Uterus (tissue), 4 donors: ENCODE measurements around the gene PRKCD. TPM values are rescaled to one million over a fixed set of nuclear protein-coding genes. Genes with fewer than 3 reads are reported as not detected.
A peak's percentile ranks its signal among the peaks of the same experiment; 100 is the strongest.

Source experiments
- DNase-seq, 2 donors: peaks; one replicate each; pipeline ENCODE4 v3.0.0-alpha.2; 2019 to 2020
- H3K27ac ChIP-seq, 2 donors: fragments of 200-600 bp; sonication (generic); 1 replicate in 1 of 2; 2 replicates in 1 of 2; pipeline ENCODE4 v1.5.1; 2016 to 2018
- H3K27me3 ChIP-seq, 2 donors: fragments of 200-600 bp; sonication (generic); one replicate each; pipeline ENCODE4 v1.5.1; 2018 to 2019; ENCODE audit warnings: control low read depth in 1 of 2
- H3K36me3 ChIP-seq, 2 donors: fragments of 200-600 bp; sonication (generic); one replicate each; pipeline ENCODE4 v1.5.1; 2019; ENCODE audit warnings: control low read depth in 1 of 2
- H3K4me1 ChIP-seq, 2 donors: fragments of 200-600 bp; sonication (generic); one replicate each; pipeline ENCODE4 v1.5.1; 2018 to 2019; ENCODE audit warnings: control low read depth in 1 of 2
- H3K4me3 ChIP-seq, 2 donors: fragments of 200-600 bp; sonication (generic); 1 replicate in 1 of 2; 2 replicates in 1 of 2; pipeline ENCODE4 v1.5.1; 2018 to 2019; ENCODE audit warnings: mild to moderate bottlenecking in 1 of 2
- H3K9me3 ChIP-seq, 2 donors: fragments of 200-600 bp; sonication (generic); one replicate each; pipeline ENCODE4 v1.5.1; 2019; ENCODE audit warnings: control low read depth in 1 of 2
- CTCF ChIP-seq, 4 experiments: fragments of 200-600 bp in 2 of 4; fragments of 450-650 bp in 2 of 4; sonication (generic) in 2 of 4; IDR thresholded peaks; one replicate each; pipeline ENCODE4 v1.5.1; 2016 to 2019; ENCODE audit warnings: antibody characterized with exemption in 4 of 4, mild to moderate bottlenecking in 2 of 4, moderate library complexity in 1 of 4
- POLR2A ChIP-seq, 2 donors: fragments of 450-650 bp; IDR thresholded peaks; one replicate each; pipeline ENCODE4 v1.6.1; 2016; ENCODE audit warnings: antibody characterized with exemption in 2 of 2, mild to moderate bottlenecking in 1 of 2, moderate library complexity in 1 of 2
- intact Hi-C: fragments of 100-400 bp; cut with DNase I; formaldehyde crosslinking; loops from one replicate; pipeline ENCODE4 v1.15.1; 2023; ENCODE audit warnings: low total_unique reads
- total RNA-seq, 4 donors: library from RNA; depleted of rRNA in 3 of 4; stranded (reverse); fragments of >200 nt in 3 of 4; gene quantifications; one replicate each; pipeline versions ENCODE4 v1.1.0 to v1.2.4, GENCODE V29; 2014 to 2023
- donor health status: DM: yes; HTN: yes; CAD: no.

Gene PRKCD
- total RNA-seq, 4 donors from 2014 or later = under 0.01 to 16.8 (median 12.6) TPM

GRCh38 chr3:53215816-53216215, 54.8 kb downstream of the PRKCD start:
- Histone ChIP-seq H3K27me3 (no peaks in the 10 kb centered on the region), H3K27ac (no peak overlapping the region), H3K9me3 (no peaks in the 10 kb centered on the region), H3K4me1 (no peaks in the 10 kb centered on the region), H3K36me3 (no peaks in the 10 kb centered on the region), H3K4me3 (no peak overlapping the region)
- no peak for TF ChIP-seq POLR2A (IDR thresholded peaks at IDR 0.05)
- TF ChIP-seq CTCF (IDR thresholded peaks at IDR 0.05) = no peak
- intact Hi-C loops = no loop called here
- DNase-seq = no peak

- H3K27ac ChIP-seq = no peak overlapping the region
- intact Hi-C loops = no loop called here
- TF ChIP-seq CTCF (IDR thresholded peaks at IDR 0.05) = no peak
- TF ChIP-seq POLR2A (IDR thresholded peaks at IDR 0.05) = no peak
Observed at GRCh38 chr3:53216723-53217122, 55.7 kb downstream of the PRKCD start.

GRCh38 chr3:53217175-53217574, 56.2 kb downstream of the PRKCD start:
- intact Hi-C loops = no loop called here
- TF ChIP-seq POLR2A (IDR thresholded peaks at IDR 0.05) (no peak), CTCF (IDR thresholded peaks at IDR 0.05) (no peak)
- Histone ChIP-seq H3K4me3 (no peak overlapping the region), H3K27me3 (no peaks in the 10 kb centered on the region), H3K27ac (no peak overlapping the region), H3K9me3 (no peaks in the 10 kb centered on the region), H3K36me3 (no peaks in the 10 kb centered on the region), H3K4me1 (no peaks in the 10 kb centered on the region)
- DNase-seq = no peak

More at GRCh38 chr3:53216723-53217122, 55.7 kb downstream of the PRKCD start:
- Histone ChIP-seq H3K36me3 (no peaks in the 10 kb centered on the region), H3K4me1 (no peaks in the 10 kb centered on the region), H3K4me3 (no peak overlapping the region), H3K27me3 (no peaks in the 10 kb centered on the region), H3K9me3 (no peaks in the 10 kb centered on the region)
- DNase-seq = no peak

GRCh38 chr3:53218131-53218530, 57.1 kb downstream of the PRKCD start:
- H3K9me3 ChIP-seq = no peaks in the 10 kb centered on the region
- TF ChIP-seq CTCF (IDR thresholded peaks at IDR 0.05) (no peak), POLR2A (IDR thresholded peaks at IDR 0.05) (no peak)
- no peak for DNase-seq

GRCh38 chr3:53219895-53220483, 59.0 kb downstream of the PRKCD start:
- Histone ChIP-seq H3K27me3 (no peaks in the 10 kb centered on the region), H3K4me3 (no peak overlapping the region), H3K4me1 (no peaks in the 10 kb centered on the region), H3K27ac (no peak overlapping the region), H3K9me3 (no peaks in the 10 kb centered on the region), H3K36me3 (no peaks in the 10 kb centered on the region)
- peak; percentile 56 to 63 for DNase-seq
- TF ChIP-seq CTCF (IDR thresholded peaks at IDR 0.05) (peak; percentile 57 to 72 (median 66)), POLR2A (IDR thresholded peaks at IDR 0.05) (no peak)
- intact Hi-C loops = no loop called here

More at GRCh38 chr3:53218131-53218530, 57.1 kb downstream of the PRKCD start:
- Histone ChIP-seq H3K27ac (no peak overlapping the region), H3K4me3 (no peak overlapping the region), H3K27me3 (no peaks in the 10 kb centered on the region), H3K36me3 (no peaks in the 10 kb centered on the region), H3K4me1 (no peaks in the 10 kb centered on the region)
- intact Hi-C loops = no loop called here
